Activated CD8-positive, alpha-beta T cell treated with anti-CD3 and anti-CD28 coated beads for 36 hours (primary cell): ENCODE results near the gene PIP5KL1. TPM values are rescaled to one million over a fixed set of nuclear protein-coding genes. Genes with fewer than 3 reads are reported as not detected.

Source experiments
- ATAC-seq: fragments of 200-7000 bp; cut with Tn5 transposase; one replicate; pipeline ENCODE4 v1.10.0; 2021; ENCODE audit warnings: mild to moderate bottlenecking, moderate library complexity
- CTCF ChIA-PET: fragments of 350-600 bp; sonication (Branson Sonifier 250); formaldehyde crosslinking; loops from one replicate; lab custom pipeline; 2021; ENCODE audit warnings: antibody characterized with exemption; lab: Charles Lee
- POLR2A ChIA-PET: fragments of 350-600 bp; sonication (Branson Sonifier 250); formaldehyde crosslinking; loops from one replicate; lab custom pipeline; 2021; ENCODE audit warnings: antibody characterized with exemption; lab: Charles Lee
- DNase-seq: peaks from one replicate; pipeline ENCODE4 v3.0.0-alpha.2; 2020
- H3K27ac Mint-ChIP-seq: one replicate; pipeline ENCODE4 v1.8.0; 2021; ENCODE audit warnings: mild to moderate bottlenecking, mixed read lengths
- H3K27me3 Mint-ChIP-seq: one replicate; pipeline ENCODE4 v1.8.0; 2021; ENCODE audit warnings: mixed read lengths
- H3K36me3 Mint-ChIP-seq: one replicate; pipeline ENCODE4 v1.8.0; 2021; ENCODE audit warnings: low read depth, mixed read lengths
- H3K4me1 Mint-ChIP-seq: one replicate; pipeline ENCODE4 v1.8.0; 2021; ENCODE audit warnings: low read depth, mixed read lengths
- H3K4me3 Mint-ChIP-seq: one replicate; pipeline ENCODE4 v1.8.0; 2021; ENCODE audit warnings: mild to moderate bottlenecking, moderate library complexity, mixed read lengths
- H3K9me3 Mint-ChIP-seq: one replicate; pipeline ENCODE4 v1.8.0; 2021; ENCODE audit warnings: mixed read lengths
- CTCF ChIP-seq: fragments of 200-600 bp; IDR thresholded peaks from one replicate; pipeline ENCODE4 v1.8.0; 2022; ENCODE audit warnings: antibody characterized with exemption, mild to moderate bottlenecking
- intact Hi-C: fragments of 100-400 bp; cut with micrococcal nuclease; formaldehyde crosslinking; loops from one replicate; pipeline ENCODE4 v1.10.0; 2022
- total RNA-seq, 2 experiments: library from RNA; stranded (reverse); gene quantifications; one replicate each; pipeline ENCODE4 v1.2.3, GENCODE V29; 2021

The PIP5KL1 gene
- total RNA-seq, 2 experiments from 2014 or later, result 1.7 to 2.5 TPM

DNA sequence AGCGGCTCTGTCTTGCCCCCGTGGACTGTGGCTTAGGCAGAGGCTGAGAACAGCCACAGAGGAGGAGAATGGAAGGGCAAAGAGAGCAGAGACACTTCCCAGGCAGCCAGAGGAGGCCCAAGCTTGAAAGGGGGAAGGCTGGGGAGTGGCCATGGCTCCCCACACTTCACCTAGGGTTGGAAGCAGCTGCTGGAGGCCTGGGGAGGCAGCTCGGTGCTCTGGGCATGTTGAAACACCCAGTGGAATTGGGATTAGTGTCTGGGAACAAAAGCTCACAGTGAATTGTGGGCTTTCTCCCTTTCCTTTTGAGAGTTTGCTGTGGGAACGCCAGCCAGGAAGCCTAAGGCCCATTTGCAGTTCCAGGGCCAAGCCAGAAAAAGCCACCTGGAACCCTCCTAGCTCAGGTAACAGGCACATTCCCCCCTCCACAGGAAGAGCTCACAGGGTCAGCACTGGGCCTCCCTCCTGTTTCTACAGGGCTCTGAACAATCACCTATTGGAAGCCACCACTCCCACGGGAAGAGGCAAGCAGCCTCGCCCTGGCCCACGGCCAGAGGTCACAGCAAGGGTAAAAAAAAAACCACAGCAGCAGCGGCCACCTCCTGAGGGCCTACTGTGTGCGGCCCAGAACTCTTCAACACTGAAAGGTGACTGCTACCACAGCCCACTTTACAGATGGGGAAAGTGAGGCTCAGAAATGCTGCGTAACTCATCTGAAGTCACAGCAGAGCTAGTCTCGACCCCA lies 30.0 kb upstream of the PIP5KL1 start:
- H3K27me3 Mint-ChIP-seq, result no peaks in the 10 kb centered on the region
- ChIA-PET POLR2A (interaction anchor here (1.5 to 25.2 kb wide), 4 partner anchors 12 to 107 kb away, joined by 4 to 408 read pairs (median 4); partner anchors contain the start of genes EEIG1 and NAIF1), CTCF (interaction anchor here (2.0 to 30.0 kb wide), 4 partner anchors 16 to 157 kb away, joined by 9 to 631 read pairs (median 172); partner anchors contain the start of gene EEIG1)
- H3K9me3 Mint-ChIP-seq, result peaks cover 6% of the 10 kb centered on the region
- H3K4me1 Mint-ChIP-seq, result peaks cover 85% of the 10 kb centered on the region
- no peak for TF ChIP-seq CTCF
- peak overlapping the region; percentile 99 for H3K27ac Mint-ChIP-seq
- DNase-seq (no peak), ATAC-seq (no peak)
- intact Hi-C loops, result no loop called here
- peaks cover 36% of the 10 kb centered on the region for H3K36me3 Mint-ChIP-seq
- H3K4me3 Mint-ChIP-seq, result no peak overlapping the region

DNA sequence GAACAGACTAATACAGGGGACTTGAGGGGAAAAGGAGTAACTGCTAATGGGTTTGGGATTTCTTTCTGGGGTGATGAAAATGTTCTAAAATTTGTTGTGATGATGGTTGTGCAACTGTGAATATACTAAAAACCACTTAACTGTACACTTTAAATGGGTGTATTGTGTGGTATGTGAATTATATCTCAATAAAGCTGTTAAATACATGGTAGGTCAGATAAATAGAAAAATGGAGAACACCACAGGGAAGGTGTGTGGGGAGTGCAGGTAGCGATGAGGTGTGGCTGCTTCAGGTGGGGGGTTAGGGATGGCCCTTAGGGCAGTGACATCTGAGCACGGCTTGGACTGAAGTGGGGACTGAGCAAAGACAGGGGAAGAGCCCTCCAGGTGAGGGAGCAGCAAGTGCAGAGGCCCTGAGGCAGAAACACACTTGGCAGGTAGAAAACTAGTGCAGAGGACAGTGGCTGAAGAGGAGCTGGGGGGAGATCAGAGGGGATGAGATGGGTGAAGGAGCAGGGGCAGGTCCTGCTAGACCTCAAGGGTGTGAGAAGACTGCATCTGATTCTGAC lies 29.3 kb upstream of the PIP5KL1 start:
- ChIA-PET POLR2A (interaction anchor here (1.4 to 25.2 kb wide), 3 partner anchors 11 to 75 kb away, joined by 5 to 408 read pairs (median 5); partner anchors contain the start of gene EEIG1), CTCF (interaction anchor here (1.0 to 30.0 kb wide), 6 partner anchors 16 to 158 kb away, joined by 3 to 631 read pairs (median 86); partner anchors contain the start of gene EEIG1)
- H3K36me3 Mint-ChIP-seq, result peaks cover 30% of the 10 kb centered on the region
- H3K4me3 Mint-ChIP-seq, result no peak overlapping the region
- DNase-seq (no peak), ATAC-seq (no peak)
- no peak for TF ChIP-seq CTCF
- no peaks in the 10 kb centered on the region for H3K27me3 Mint-ChIP-seq
- H3K9me3 Mint-ChIP-seq, result peaks cover 6% of the 10 kb centered on the region
- intact Hi-C loops, result loop anchor here (5.0 kb wide), 1 partner anchor 67 kb away; no protein-coding TSS in a partner anchor
- peaks cover 85% of the 10 kb centered on the region for H3K4me1 Mint-ChIP-seq
- peak overlapping the region; percentile 99 for H3K27ac Mint-ChIP-seq

- Mint-ChIP-seq H3K4me3 (no peak overlapping the region), H3K36me3 (peaks cover 30% of the 10 kb centered on the region), H3K9me3 (peaks cover 6% of the 10 kb centered on the region), H3K27ac (peak overlapping the region; percentile 99), H3K27me3 (no peaks in the 10 kb centered on the region), H3K4me1 (peaks cover 87% of the 10 kb centered on the region)
- no peak for TF ChIP-seq CTCF
- no peak for DNase-seq
- intact Hi-C loops, result loop anchor here (5.0 kb wide), 1 partner anchor 68 kb away; no protein-coding TSS in a partner anchor
- ChIA-PET CTCF (interaction anchor here (0.6 to 30.0 kb wide), 6 partner anchors 16 to 158 kb away, joined by 3 to 631 read pairs (median 83); partner anchors contain the start of gene EEIG1), POLR2A (interaction anchor here (1.4 to 25.2 kb wide), 3 partner anchors 11 to 76 kb away, joined by 5 to 408 read pairs (median 5); partner anchors contain the start of gene EEIG1)
- ATAC-seq, result no peak
Observed at GRCh38 chr9:127959398-127959797, 28.8 kb upstream of the PIP5KL1 start.

DNA sequence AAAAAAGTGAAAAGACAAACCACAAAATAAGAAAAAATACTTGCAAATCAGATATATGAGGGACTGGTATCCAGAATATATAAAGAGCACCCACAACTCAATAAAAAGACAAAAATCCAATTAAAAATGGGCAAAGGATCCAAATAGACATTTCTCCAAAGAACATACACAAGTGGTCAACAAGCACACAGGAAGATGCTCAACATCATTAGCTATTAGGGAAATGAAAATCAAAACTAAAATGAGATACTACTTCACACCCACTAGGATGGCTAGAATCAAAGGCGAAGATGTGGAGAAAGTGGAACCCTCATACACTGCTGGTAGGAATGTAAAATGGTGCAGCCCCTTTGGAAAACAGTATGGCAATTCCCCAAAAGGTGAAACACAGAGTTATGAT lies 28.2 kb upstream of the PIP5KL1 start:
- intact Hi-C loops, result loop anchor here (5.0 kb wide), 1 partner anchor 69 kb away; no protein-coding TSS in a partner anchor
- TF ChIP-seq CTCF, result no peak
- Mint-ChIP-seq H3K4me1 (peaks cover 87% of the 10 kb centered on the region), H3K9me3 (peaks cover 6% of the 10 kb centered on the region), H3K27ac (peak overlapping the region; percentile 99), H3K36me3 (peaks cover 30% of the 10 kb centered on the region), H3K4me3 (no peak overlapping the region), H3K27me3 (no peaks in the 10 kb centered on the region)
- ChIA-PET POLR2A (interaction anchor here (1.4 to 25.2 kb wide), 2 partner anchors 18 to 76 kb away, joined by 5 to 408 read pairs; partner anchors contain the start of gene EEIG1), CTCF (interaction anchor here (0.6 to 30.0 kb wide), 9 partner anchors 9 to 159 kb away, joined by 3 to 631 read pairs (median 3); partner anchors contain the start of gene EEIG1)
- DNase-seq (no peak), ATAC-seq (no peak)
